Measurements from ENCODE around the gene HELZ. TPM values are rescaled to one million over a fixed set of nuclear protein-coding genes. Genes with fewer than 3 reads are reported as not detected.

Gene HELZ
- polyA plus RNA-seq, 3 donors = 24.8 to 44.1 (median 39.9) TPM

DNA sequence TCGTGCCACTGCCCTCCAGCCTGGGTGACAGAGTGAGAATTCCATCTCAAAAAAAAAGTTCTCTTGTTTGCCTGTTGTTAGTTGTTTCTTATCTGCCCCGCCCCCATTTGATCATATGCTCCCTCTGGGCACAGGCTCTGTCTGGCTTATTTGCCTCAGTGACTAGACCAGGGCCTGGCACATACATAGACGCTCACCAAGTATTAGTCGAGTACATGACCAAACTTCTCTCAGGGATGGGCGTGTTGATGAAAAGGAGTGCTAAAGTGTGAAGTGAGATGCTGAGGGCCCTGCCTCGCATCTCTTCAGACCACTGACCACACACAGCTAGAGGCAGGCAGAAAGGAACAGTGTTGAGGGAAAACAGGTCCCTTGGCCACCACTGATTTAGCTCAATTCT lies 3.3 kb upstream of the HELZ start:
- 91% methylated on average over 1 of the region's 6 CpGs for WGBS (ENCODE audit: insufficient coverage)
- no peaks in the 10 kb centered on the region for H3K9me3 ChIP-seq (replicated peaks in 1 of 2; ENCODE audit: control insufficient read depth in 1 of 2, insufficient read depth in 1 of 2, low read length in 2 of 2)
- H3K79me2 ChIP-seq (ENCODE audit: insufficient read depth, low read length) = peaks cover 36% of the 10 kb centered on the region
- H3K9me3 Mint-ChIP-seq = no peaks in the 10 kb centered on the region
- H4K20me1 ChIP-seq (ENCODE audit: insufficient read depth, low read length) = peaks cover 14% of the 10 kb centered on the region
- no peak overlapping the region for H2AFZ ChIP-seq (ENCODE audit: insufficient read depth, low read depth, low read length, poor library complexity, severe bottlenecking)
- intact Hi-C loops (cut with micrococcal nuclease) = loop anchor here in 1 of 2 donors (10.0 kb wide), 1 partner anchor 117 kb away; the partner anchor contains the start of gene PSMD12
- peaks cover 24% of the 10 kb centered on the region for H3K4me1 Mint-ChIP-seq
- TF ChIP-seq, protein P1, sequence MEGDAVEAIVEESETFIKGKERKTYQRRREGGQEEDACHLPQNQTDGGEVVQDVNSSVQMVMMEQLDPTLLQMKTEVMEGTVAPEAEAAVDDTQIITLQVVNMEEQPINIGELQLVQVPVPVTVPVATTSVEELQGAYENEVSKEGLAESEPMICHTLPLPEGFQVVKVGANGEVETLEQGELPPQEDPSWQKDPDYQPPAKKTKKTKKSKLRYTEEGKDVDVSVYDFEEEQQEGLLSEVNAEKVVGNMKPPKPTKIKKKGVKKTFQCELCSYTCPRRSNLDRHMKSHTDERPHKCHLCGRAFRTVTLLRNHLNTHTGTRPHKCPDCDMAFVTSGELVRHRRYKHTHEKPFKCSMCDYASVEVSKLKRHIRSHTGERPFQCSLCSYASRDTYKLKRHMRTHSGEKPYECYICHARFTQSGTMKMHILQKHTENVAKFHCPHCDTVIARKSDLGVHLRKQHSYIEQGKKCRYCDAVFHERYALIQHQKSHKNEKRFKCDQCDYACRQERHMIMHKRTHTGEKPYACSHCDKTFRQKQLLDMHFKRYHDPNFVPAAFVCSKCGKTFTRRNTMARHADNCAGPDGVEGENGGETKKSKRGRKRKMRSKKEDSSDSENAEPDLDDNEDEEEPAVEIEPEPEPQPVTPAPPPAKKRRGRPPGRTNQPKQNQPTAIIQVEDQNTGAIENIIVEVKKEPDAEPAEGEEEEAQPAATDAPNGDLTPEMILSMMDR (IDR thresholded peaks at IDR 0.05) = no peak
- H3K4me3 Mint-ChIP-seq = no peak overlapping the region
- H3K27me3 Mint-ChIP-seq (ENCODE audit: low read depth in 3 of 3) = no peaks in the 10 kb centered on the region
- no peak overlapping the region for H3K4me3 ChIP-seq (replicated peaks in 1 of 3; ENCODE audit: low read depth in 2 of 3, low read length in 3 of 3)
- no peak overlapping the region for H3K4me2 ChIP-seq (replicated peaks; ENCODE audit: extremely low read depth, low read length, poor library complexity, severe bottlenecking)
- no peak for DNase-seq
- no peaks in the 10 kb centered on the region for H3K27me3 ChIP-seq (ENCODE audit: control insufficient read depth in 2 of 2, insufficient read depth in 2 of 2, low read length in 2 of 2)
- peaks cover 19 to 27% of the 10 kb centered on the region in 2 donors for H3K4me1 ChIP-seq (ENCODE audit: control insufficient read depth in 1 of 2, insufficient read depth in 2 of 2, low read length in 2 of 2)
- no peak overlapping the region for H3K27ac ChIP-seq (ENCODE audit: low read depth in 1 of 2, low read length in 2 of 2)
- H3K9ac ChIP-seq (ENCODE audit: insufficient read depth, low read length, poor library complexity, severe bottlenecking) = no peak overlapping the region
- peaks cover 2 to 9% of the 10 kb centered on the region in 2 donors for H3K36me3 Mint-ChIP-seq
- peak overlapping the region in 2 of 7 donors; percentile 27 to 30 for H3K27ac Mint-ChIP-seq
- H3K36me3 ChIP-seq (replicated peaks in 1 of 2; ENCODE audit: control insufficient read depth in 1 of 2, insufficient read depth in 2 of 2, low read length in 2 of 2) = no peaks in the 10 kb centered on the region

DNA sequence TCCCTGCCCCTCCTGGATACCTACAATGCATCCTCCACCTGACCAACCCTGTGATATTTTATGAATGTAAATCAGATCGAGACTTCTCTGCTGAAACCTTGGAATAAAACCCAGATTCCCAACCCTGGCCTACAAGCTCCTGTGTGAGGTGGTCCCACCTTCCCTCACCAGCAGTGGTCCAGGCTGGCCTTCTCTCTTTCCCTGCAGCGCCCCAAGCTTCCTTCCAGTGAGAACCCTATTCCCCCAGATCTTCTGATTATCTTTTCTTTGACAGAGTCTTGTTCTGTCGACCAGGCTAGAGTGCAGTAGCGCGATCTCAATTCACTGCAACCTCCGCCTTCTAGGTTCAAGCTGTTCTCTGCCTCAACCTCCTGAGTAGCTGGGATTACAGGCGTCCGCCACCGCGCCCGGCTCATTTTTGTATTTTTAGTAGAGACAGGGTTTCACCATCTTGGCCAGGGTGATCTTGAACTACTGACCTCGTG lies 2.5 kb upstream of the HELZ start:
- DNase-seq = no peak
- peaks cover 3 to 9% of the 10 kb centered on the region in 2 donors for H3K36me3 Mint-ChIP-seq
- Histone ChIP-seq H3K36me3 (replicated peaks in 1 of 2; ENCODE audit: control insufficient read depth in 1 of 2, insufficient read depth in 2 of 2, low read length in 2 of 2) (no peaks in the 10 kb centered on the region), H4K20me1 (ENCODE audit: insufficient read depth, low read length) (peaks cover 22% of the 10 kb centered on the region), H2AFZ (ENCODE audit: insufficient read depth, low read depth, low read length, poor library complexity, severe bottlenecking) (no peak overlapping the region), H3K27ac (ENCODE audit: low read depth in 1 of 2, low read length in 2 of 2) (no peak overlapping the region), H3K4me3 (replicated peaks in 1 of 3; ENCODE audit: low read depth in 2 of 3, low read length in 3 of 3) (peak overlapping the region in 1 of 3 experiments; percentile 98), H3K79me2 (ENCODE audit: insufficient read depth, low read length) (peaks cover 44% of the 10 kb centered on the region), H3K4me2 (replicated peaks; ENCODE audit: extremely low read depth, low read length, poor library complexity, severe bottlenecking) (peak overlapping the region; percentile 98), H3K4me1 (ENCODE audit: control insufficient read depth in 1 of 2, insufficient read depth in 2 of 2, low read length in 2 of 2) (peaks cover 21 to 35% of the 10 kb centered on the region in 2 donors), H3K27me3 (ENCODE audit: control insufficient read depth in 2 of 2, insufficient read depth in 2 of 2, low read length in 2 of 2) (no peaks in the 10 kb centered on the region), H3K9ac (ENCODE audit: insufficient read depth, low read length, poor library complexity, severe bottlenecking) (no peak overlapping the region), H3K9me3 (replicated peaks in 1 of 2; ENCODE audit: control insufficient read depth in 1 of 2, insufficient read depth in 1 of 2, low read length in 2 of 2) (no peaks in the 10 kb centered on the region)
- H3K4me1 Mint-ChIP-seq = peaks cover 32% of the 10 kb centered on the region
- intact Hi-C loops (cut with micrococcal nuclease) = loop anchor here in 1 of 2 donors (10.0 kb wide), 1 partner anchor 117 kb away; the partner anchor contains the start of gene PSMD12
- peak overlapping the region in 1 of 7 donors; percentile 72 for H3K27ac Mint-ChIP-seq
- TF ChIP-seq, protein P1 (IDR thresholded peaks at IDR 0.05) = no peak
- H3K27me3 Mint-ChIP-seq (ENCODE audit: low read depth in 3 of 3) = no peaks in the 10 kb centered on the region
- no peaks in the 10 kb centered on the region for H3K9me3 Mint-ChIP-seq
- peak overlapping the region; percentile 7 to 19 for H3K4me3 Mint-ChIP-seq
- WGBS (ENCODE audit: insufficient coverage) = 98% methylated on average over 10 of the region's 12 CpGs

Measured in CD14-positive monocyte (primary cell).